ENCODE data around the gene CTLA4. TPM values are rescaled to one million over a fixed set of nuclear protein-coding genes. Genes with fewer than 3 reads are reported as not detected.

CTLA4 gene
- total RNA-seq, 6 experiments from 2014 or later = not detected

DNA sequence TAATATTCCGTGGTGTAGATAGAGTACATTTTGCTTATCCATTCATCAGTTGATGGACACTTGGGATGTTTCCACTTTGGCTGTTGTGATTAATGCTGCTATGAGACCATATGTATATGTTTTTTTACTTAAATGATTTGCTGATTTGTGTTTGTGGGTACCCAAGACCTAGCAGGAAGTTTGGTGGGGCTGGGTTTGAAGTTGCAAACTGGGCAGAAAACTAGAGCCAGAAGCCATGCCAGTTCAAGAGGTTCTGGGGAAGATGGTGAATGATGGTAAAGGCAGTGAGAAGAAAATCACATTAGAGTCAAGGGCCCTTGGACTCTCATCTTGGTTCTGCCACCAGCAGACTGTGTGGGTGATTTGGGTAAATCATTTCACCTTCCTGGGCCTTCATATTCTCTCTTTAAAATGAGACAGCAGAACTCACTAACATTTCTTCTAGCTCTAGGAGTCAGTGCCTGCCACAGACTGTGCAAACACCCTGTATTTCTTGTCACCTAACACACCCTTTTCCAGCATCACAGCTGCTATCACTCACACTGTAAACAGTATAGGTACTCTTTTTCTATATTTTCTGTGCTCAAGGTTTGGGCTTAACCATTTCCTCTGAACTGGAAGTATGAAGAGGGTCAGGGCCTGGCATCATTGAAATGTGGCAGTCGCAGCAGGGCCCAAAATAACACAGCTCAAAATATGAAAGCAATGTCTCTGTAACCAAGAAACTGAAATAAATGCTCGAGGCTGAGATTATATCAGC is 8.4 kb upstream of the CTLA4 start:
- intact Hi-C loops (cut with DNase I) = no loop called here
- H3K27ac ChIP-seq = no peak overlapping the region
- TF ChIP-seq POLR2A (IDR thresholded peaks at IDR 0.05) = no peak
- TF ChIP-seq, protein P1, sequence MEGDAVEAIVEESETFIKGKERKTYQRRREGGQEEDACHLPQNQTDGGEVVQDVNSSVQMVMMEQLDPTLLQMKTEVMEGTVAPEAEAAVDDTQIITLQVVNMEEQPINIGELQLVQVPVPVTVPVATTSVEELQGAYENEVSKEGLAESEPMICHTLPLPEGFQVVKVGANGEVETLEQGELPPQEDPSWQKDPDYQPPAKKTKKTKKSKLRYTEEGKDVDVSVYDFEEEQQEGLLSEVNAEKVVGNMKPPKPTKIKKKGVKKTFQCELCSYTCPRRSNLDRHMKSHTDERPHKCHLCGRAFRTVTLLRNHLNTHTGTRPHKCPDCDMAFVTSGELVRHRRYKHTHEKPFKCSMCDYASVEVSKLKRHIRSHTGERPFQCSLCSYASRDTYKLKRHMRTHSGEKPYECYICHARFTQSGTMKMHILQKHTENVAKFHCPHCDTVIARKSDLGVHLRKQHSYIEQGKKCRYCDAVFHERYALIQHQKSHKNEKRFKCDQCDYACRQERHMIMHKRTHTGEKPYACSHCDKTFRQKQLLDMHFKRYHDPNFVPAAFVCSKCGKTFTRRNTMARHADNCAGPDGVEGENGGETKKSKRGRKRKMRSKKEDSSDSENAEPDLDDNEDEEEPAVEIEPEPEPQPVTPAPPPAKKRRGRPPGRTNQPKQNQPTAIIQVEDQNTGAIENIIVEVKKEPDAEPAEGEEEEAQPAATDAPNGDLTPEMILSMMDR (IDR thresholded peaks at IDR 0.05) = no peak
- DNase-seq (no peak), ATAC-seq (no peak)
- no peaks in the 10 kb centered on the region for H3K4me1 ChIP-seq
- H3K4me3 ChIP-seq = no peak overlapping the region
- H3K27me3 ChIP-seq = no peaks in the 10 kb centered on the region
- H3K36me3 ChIP-seq = no peaks in the 10 kb centered on the region
- H3K9me3 ChIP-seq = no peaks in the 10 kb centered on the region
- 62% methylated on average over 2 of the region's 3 CpGs for WGBS (ENCODE audit: insufficient coverage, low coverage, low lambda C conversion rate, missing lambda C conversion rate)

DNA sequence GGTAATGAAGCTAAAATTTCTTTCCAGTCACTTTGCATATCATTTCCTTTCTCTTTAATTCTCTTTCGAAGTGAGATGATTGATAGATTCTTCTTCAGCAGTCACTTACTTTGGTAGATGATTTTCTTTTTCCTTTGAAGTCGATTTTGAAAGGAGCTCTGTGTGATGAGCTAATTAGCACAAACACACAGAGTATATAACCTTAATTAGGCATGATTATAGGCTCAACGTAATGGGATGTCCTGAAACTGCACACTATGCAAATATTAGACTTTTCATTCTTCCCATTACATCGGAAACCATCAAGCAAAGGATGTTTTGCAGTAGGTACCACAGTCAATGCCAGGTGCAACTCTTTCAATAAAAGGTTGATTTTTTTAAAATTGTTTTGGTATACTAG is 6.4 kb upstream of the CTLA4 start:
- no peak for TF ChIP-seq POLR2A (IDR thresholded peaks at IDR 0.05)
- TF ChIP-seq, protein P1 (IDR thresholded peaks at IDR 0.05) = no peak
- Histone ChIP-seq H3K9me3 (no peaks in the 10 kb centered on the region), H3K27me3 (no peaks in the 10 kb centered on the region), H3K4me3 (no peak overlapping the region), H3K4me1 (no peaks in the 10 kb centered on the region), H3K36me3 (no peaks in the 10 kb centered on the region), H3K27ac (no peak overlapping the region)
- intact Hi-C loops (cut with DNase I) = no loop called here
- 50% methylated on average over 4 of the region's 4 CpGs for WGBS (ENCODE audit: insufficient coverage, low coverage, low lambda C conversion rate, missing lambda C conversion rate)
- no peak for ATAC-seq
- no peak for DNase-seq

GRCh38 chr2:203861607-203862006 is 6.0 kb upstream of the CTLA4 start:
- ATAC-seq = no peak
- Histone ChIP-seq H3K4me1 (no peaks in the 10 kb centered on the region), H3K4me3 (no peak overlapping the region), H3K27ac (no peak overlapping the region), H3K9me3 (no peaks in the 10 kb centered on the region), H3K27me3 (no peaks in the 10 kb centered on the region), H3K36me3 (no peaks in the 10 kb centered on the region)
- TF ChIP-seq POLR2A (IDR thresholded peaks at IDR 0.05) = no peak
- 61% methylated on average over 1 of the region's 1 CpG for WGBS (ENCODE audit: insufficient coverage, low coverage, low lambda C conversion rate, missing lambda C conversion rate)
- intact Hi-C loops (cut with DNase I) = no loop called here
- no peak for DNase-seq

DNA sequence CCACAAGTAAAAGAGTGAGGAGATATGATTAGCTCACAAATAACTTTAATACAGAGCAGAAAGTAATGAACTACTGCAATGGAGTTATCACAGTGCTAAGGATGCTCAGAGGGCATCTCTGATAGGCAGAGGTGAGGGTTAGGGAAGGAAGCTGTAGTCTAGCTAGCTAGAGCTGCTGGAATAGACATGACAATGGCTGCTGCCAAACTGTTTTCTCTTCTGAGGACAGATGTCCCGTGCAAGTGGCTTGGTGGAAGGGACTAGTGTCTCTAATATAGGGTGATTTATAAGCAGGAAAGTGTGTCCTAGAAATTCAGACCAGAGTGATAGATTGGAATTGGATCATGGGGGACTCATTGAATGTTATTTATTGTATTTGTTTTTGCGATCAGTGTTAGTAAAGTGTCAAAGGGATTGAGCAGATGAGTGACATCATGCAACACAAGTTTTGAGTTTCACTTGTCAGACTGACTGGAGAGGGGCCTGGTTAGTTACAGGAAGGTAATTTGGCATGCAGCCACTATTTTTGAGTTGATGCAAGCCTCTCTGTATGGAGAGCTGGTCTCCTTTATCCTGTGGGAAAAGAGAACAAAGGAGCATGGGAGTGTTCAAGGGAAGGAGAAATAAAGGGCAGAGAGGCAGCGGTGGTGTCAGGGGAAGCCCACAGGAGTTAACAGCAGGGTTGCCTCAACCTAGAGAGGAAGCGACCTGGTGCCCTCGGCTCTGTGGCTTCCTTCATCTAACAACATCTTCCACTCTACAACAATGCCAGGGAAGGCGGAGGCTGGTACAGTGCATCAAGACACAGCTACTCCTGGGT is 1.9 kb downstream of the CTLA4 start:
- TF ChIP-seq, protein P1 (IDR thresholded peaks at IDR 0.05) = no peak
- TF ChIP-seq POLR2A (IDR thresholded peaks at IDR 0.05) = no peak
- Histone ChIP-seq H3K36me3 (no peaks in the 10 kb centered on the region), H3K4me1 (no peaks in the 10 kb centered on the region), H3K27me3 (no peaks in the 10 kb centered on the region), H3K4me3 (no peak overlapping the region), H3K27ac (no peak overlapping the region), H3K9me3 (no peaks in the 10 kb centered on the region)
- 53% methylated on average over 5 of the region's 6 CpGs for WGBS (ENCODE audit: insufficient coverage, low coverage, low lambda C conversion rate, missing lambda C conversion rate)
- ATAC-seq = peak in 1 of 4 donors; percentile 22
- DNase-seq = no peak
- intact Hi-C loops (cut with DNase I) = no loop called here

- ATAC-seq (no peak), DNase-seq (no peak)
- Histone ChIP-seq H3K9me3 (no peaks in the 10 kb centered on the region), H3K27ac (no peak overlapping the region), H3K27me3 (no peaks in the 10 kb centered on the region), H3K36me3 (no peaks in the 10 kb centered on the region), H3K4me3 (no peak overlapping the region), H3K4me1 (no peaks in the 10 kb centered on the region)
- WGBS (ENCODE audit: insufficient coverage, low coverage, low lambda C conversion rate, missing lambda C conversion rate) = 22% methylated on average over 1 of the region's 9 CpGs
- intact Hi-C loops (cut with DNase I) = no loop called here
- TF ChIP-seq POLR2A (IDR thresholded peaks at IDR 0.05) = no peak
- TF ChIP-seq, protein P1 (IDR thresholded peaks at IDR 0.05) = no peak
Measured at GRCh38 chr2:203870481-203870880, 2.9 kb downstream of the CTLA4 start.
